ENCODE measurements around the gene AQP5. TPM values are rescaled to one million over a fixed set of nuclear protein-coding genes. Genes with fewer than 3 reads are reported as not detected.
A peak's percentile ranks its signal among the peaks of the same experiment; 100 is the strongest.

The AQP5 gene
- polyA plus RNA-seq, 4 donors = 0.12 TPM; not detected in 2

- Histone ChIP-seq H3K4me3 (ENCODE audit: low read depth in 1 of 3, low read length in 3 of 3) (peak overlapping the region in 1 of 3 donors; percentile 22), H3K4me1 (ENCODE audit: control insufficient read depth in 3 of 3, insufficient read depth in 2 of 3, low read depth in 1 of 3, low read length in 2 of 3) (peaks cover 0 to 3% (median 0%) of the 10 kb centered on the region in 3 donors), H3K27ac (ENCODE audit: low read depth in 1 of 3, low read length in 2 of 3) (no peak overlapping the region), H3K27me3 (ENCODE audit: control insufficient read depth in 3 of 3, insufficient read depth in 3 of 3, low read length in 3 of 3) (peaks cover 0 to 4% (median 0%) of the 10 kb centered on the region in 3 donors), H3K36me3 (ENCODE audit: control insufficient read depth in 3 of 3, insufficient read depth in 2 of 3, low read depth in 1 of 3, low read length in 3 of 3) (no peaks in the 10 kb centered on the region), H3K9me3 (ENCODE audit: control insufficient read depth in 2 of 2, insufficient read depth in 1 of 2, low read depth in 1 of 2, low read length in 1 of 2) (no peaks in the 10 kb centered on the region)
- 6 to 16% (median 12%) methylated on average over 28 of the region's 28 CpGs for WGBS, 3 donors
- DNase-seq = peak; percentile 73 to 91
- no peak for FAIRE-seq
These were observed 16.1 kb upstream of the AQP5 start for GRCh38 chr12:49945394-49946080.

- H3K9me3 ChIP-seq (ENCODE audit: control insufficient read depth in 2 of 2, insufficient read depth in 1 of 2, low read depth in 1 of 2, low read length in 1 of 2) = no peaks in the 10 kb centered on the region
- 82 to 89% (median 86%) methylated on average over 9 of the region's 9 CpGs for WGBS, 3 donors
- no peak overlapping the region for H3K27ac ChIP-seq (ENCODE audit: low read depth in 1 of 3, low read length in 2 of 3)
- peaks cover 0 to 4% (median 0%) of the 10 kb centered on the region in 3 donors for H3K27me3 ChIP-seq (ENCODE audit: control insufficient read depth in 3 of 3, insufficient read depth in 3 of 3, low read length in 3 of 3)
- FAIRE-seq (no peak), DNase-seq (no peak)
- H3K36me3 ChIP-seq (ENCODE audit: control insufficient read depth in 3 of 3, insufficient read depth in 2 of 3, low read depth in 1 of 3, low read length in 3 of 3) = no peaks in the 10 kb centered on the region
- H3K4me3 ChIP-seq (ENCODE audit: low read depth in 1 of 3, low read length in 3 of 3) = no peak overlapping the region
- H3K4me1 ChIP-seq (ENCODE audit: control insufficient read depth in 3 of 3, insufficient read depth in 2 of 3, low read depth in 1 of 3, low read length in 2 of 3) = peaks cover 0 to 3% (median 0%) of the 10 kb centered on the region in 3 donors
These were observed 15.6 kb upstream of the AQP5 start for GRCh38 chr12:49946086-49946485.

DNA sequence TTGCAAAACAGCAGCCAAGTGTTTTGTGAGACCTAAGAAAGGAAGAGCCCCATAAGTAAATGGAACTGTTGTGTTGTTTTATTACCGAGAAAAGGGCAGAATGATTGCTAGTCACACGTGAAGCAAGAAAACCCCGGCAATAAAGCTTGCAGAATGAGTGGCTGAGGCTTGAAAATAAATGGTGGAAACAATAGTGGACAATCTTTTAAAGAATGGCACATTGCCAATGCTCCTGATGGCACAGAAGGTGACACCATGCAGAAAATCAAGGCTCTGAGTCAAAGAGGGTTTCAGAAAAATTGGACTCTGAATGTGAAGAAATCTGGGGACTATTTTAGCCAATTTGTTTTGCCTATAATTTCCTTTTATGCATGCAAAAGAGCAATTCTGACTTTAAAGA lies 15.2 kb upstream of the AQP5 start:
- H3K27ac ChIP-seq (ENCODE audit: low read depth in 1 of 3, low read length in 2 of 3) = no peak overlapping the region
- FAIRE-seq (no peak), DNase-seq (no peak)
- peaks cover 0 to 4% (median 0%) of the 10 kb centered on the region in 3 donors for H3K27me3 ChIP-seq (ENCODE audit: control insufficient read depth in 3 of 3, insufficient read depth in 3 of 3, low read length in 3 of 3)
- H3K4me1 ChIP-seq (ENCODE audit: control insufficient read depth in 3 of 3, insufficient read depth in 2 of 3, low read depth in 1 of 3, low read length in 2 of 3) = peaks cover 0 to 3% (median 0%) of the 10 kb centered on the region in 3 donors
- H3K4me3 ChIP-seq (ENCODE audit: low read depth in 1 of 3, low read length in 3 of 3) = no peak overlapping the region
- 17 to 52% (median 36%) methylated on average over 3 of the region's 3 CpGs for WGBS, 3 donors
- H3K36me3 ChIP-seq (ENCODE audit: control insufficient read depth in 3 of 3, insufficient read depth in 2 of 3, low read depth in 1 of 3, low read length in 3 of 3) = no peaks in the 10 kb centered on the region
- H3K9me3 ChIP-seq (ENCODE audit: control insufficient read depth in 2 of 2, insufficient read depth in 1 of 2, low read depth in 1 of 2, low read length in 1 of 2) = no peaks in the 10 kb centered on the region

DNA sequence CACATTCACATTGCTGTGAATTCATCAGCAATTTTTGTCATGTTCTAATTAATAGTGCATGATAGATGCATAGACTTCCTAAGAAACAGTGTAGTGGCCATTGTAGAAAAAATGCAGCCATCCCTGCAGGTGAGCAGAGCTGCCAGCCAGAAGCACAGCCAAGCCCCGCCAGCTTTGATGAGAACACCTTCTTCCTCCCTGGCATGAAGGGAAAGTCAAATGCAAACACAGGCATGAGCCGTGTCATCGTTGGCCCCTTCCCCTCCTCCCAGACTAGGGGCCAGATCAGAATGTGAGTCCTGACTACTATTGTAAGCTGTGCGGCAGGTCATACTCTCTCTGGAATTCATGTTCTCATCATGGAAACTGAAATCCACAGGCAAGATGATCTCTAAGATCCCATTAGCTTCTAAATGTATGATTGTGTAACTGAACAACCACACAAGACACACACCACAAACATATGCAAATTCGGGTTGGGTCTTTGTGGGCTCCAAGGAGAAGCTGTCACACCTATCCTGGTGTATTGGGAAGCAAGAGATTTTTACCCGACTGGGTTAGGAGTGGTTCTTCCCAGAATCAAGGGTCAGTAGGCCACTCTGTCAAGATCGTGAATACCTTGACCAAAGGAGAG lies 14.0 kb upstream of the AQP5 start:
- 76 to 82% (median 79%) methylated on average over 7 of the region's 7 CpGs for WGBS, 3 donors
- Histone ChIP-seq H3K27me3 (ENCODE audit: control insufficient read depth in 3 of 3, insufficient read depth in 3 of 3, low read length in 3 of 3) (peaks cover 0 to 4% (median 0%) of the 10 kb centered on the region in 3 donors), H3K9me3 (ENCODE audit: control insufficient read depth in 2 of 2, insufficient read depth in 1 of 2, low read depth in 1 of 2, low read length in 1 of 2) (no peaks in the 10 kb centered on the region), H3K4me3 (ENCODE audit: low read depth in 1 of 3, low read length in 3 of 3) (no peak overlapping the region), H3K4me1 (ENCODE audit: control insufficient read depth in 3 of 3, insufficient read depth in 2 of 3, low read depth in 1 of 3, low read length in 2 of 3) (peaks cover 0 to 3% (median 0%) of the 10 kb centered on the region in 3 donors), H3K36me3 (ENCODE audit: control insufficient read depth in 3 of 3, insufficient read depth in 2 of 3, low read depth in 1 of 3, low read length in 3 of 3) (no peaks in the 10 kb centered on the region), H3K27ac (ENCODE audit: low read depth in 1 of 3, low read length in 2 of 3) (no peak overlapping the region)
- DNase-seq = no peak
- FAIRE-seq = no peak

DNA sequence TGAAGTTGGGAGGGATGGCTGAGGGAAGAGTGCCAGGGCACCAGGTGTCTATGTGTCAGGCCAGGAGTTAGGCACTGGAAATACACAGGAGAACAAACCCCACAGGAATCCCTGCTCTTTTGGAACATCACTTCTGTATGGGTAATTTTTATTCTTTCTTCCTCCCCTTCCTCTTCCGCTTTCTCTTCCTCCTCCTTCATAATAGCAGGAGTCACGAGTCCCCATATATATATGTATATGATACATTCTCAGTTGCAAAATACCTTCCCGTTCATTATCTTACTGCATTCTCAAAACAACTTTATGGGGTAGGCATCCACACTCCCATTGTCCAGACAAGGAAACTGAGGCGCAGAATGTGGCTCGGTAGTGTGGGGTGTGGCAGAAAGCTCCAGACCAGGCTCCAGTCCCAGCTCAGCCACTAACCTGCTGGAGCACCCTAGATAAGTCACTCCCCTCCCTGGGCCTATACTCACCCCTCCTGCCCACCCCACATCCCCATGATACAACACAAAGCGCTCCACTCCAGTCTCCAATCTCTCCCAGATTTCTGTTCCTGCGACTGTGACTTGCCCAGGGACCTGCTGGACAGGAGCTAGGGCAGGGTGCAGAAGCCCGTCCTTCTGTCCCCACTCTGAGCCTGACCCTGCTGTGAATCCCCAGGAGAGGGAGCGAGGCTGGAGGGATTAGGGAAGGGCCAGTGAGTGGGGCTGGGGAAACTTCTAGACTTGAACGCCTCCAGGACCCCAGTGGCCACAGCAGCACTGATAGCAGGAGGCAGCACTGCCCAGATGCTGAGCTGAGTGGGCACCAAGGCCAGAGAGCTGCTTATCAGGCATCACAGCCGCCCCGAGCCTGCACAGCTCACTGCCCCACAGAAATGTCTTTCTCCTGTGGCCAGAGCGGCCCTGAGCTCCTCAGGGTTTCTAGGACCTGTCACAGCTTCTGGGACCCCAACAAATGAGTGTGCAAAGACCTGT lies 12.5 kb upstream of the AQP5 start:
- no peak overlapping the region for H3K4me3 ChIP-seq (ENCODE audit: low read depth in 1 of 3, low read length in 3 of 3)
- WGBS, 3 donors = 78 to 88% (median 86%) methylated on average over 13 of the region's 13 CpGs
- H3K27me3 ChIP-seq (ENCODE audit: control insufficient read depth in 3 of 3, insufficient read depth in 3 of 3, low read length in 3 of 3) = peaks cover 0 to 14% (median 0%) of the 10 kb centered on the region in 3 donors
- H3K4me1 ChIP-seq (ENCODE audit: control insufficient read depth in 3 of 3, insufficient read depth in 2 of 3, low read depth in 1 of 3, low read length in 2 of 3) = peaks cover 0 to 3% (median 0%) of the 10 kb centered on the region in 3 donors
- no peaks in the 10 kb centered on the region for H3K9me3 ChIP-seq (ENCODE audit: control insufficient read depth in 2 of 2, insufficient read depth in 1 of 2, low read depth in 1 of 2, low read length in 1 of 2)
- no peaks in the 10 kb centered on the region for H3K36me3 ChIP-seq (ENCODE audit: control insufficient read depth in 3 of 3, insufficient read depth in 2 of 3, low read depth in 1 of 3, low read length in 3 of 3)
- H3K27ac ChIP-seq (ENCODE audit: low read depth in 1 of 3, low read length in 2 of 3) = no peak overlapping the region
- DNase-seq (no peak), FAIRE-seq (no peak)

DNA sequence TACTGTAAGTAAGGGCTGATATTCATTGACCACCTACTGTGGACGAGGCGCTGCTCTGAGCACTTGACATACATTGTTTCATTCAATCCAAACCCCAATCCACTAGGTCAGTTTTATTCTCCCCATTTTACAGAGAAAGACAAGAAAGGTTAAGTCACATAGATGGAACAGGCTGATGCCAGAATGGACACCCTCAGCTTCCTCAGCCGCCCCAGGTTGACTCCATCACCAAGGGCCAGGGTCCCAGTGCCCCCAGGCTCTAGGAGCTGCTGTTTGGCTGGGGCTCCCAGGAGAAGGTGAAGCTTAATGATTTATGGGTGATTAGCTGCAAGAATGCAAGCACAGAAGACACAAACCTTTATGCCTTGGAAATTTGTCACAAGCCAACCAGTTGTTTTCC lies 11.8 kb upstream of the AQP5 start:
- Histone ChIP-seq H3K36me3 (ENCODE audit: control insufficient read depth in 3 of 3, insufficient read depth in 2 of 3, low read depth in 1 of 3, low read length in 3 of 3) (no peaks in the 10 kb centered on the region), H3K27me3 (ENCODE audit: control insufficient read depth in 3 of 3, insufficient read depth in 3 of 3, low read length in 3 of 3) (peaks cover 0 to 18% (median 6%) of the 10 kb centered on the region in 3 donors), H3K9me3 (ENCODE audit: control insufficient read depth in 2 of 2, insufficient read depth in 1 of 2, low read depth in 1 of 2, low read length in 1 of 2) (no peaks in the 10 kb centered on the region), H3K4me1 (ENCODE audit: control insufficient read depth in 3 of 3, insufficient read depth in 2 of 3, low read depth in 1 of 3, low read length in 2 of 3) (peaks cover 0 to 3% (median 0%) of the 10 kb centered on the region in 3 donors), H3K4me3 (ENCODE audit: low read depth in 1 of 3, low read length in 3 of 3) (no peak overlapping the region), H3K27ac (ENCODE audit: low read depth in 1 of 3, low read length in 2 of 3) (no peak overlapping the region)
- WGBS, 3 donors = 91 to 94% (median 93%) methylated on average over 3 of the region's 3 CpGs
- no peak for FAIRE-seq
- DNase-seq = no peak

DNA sequence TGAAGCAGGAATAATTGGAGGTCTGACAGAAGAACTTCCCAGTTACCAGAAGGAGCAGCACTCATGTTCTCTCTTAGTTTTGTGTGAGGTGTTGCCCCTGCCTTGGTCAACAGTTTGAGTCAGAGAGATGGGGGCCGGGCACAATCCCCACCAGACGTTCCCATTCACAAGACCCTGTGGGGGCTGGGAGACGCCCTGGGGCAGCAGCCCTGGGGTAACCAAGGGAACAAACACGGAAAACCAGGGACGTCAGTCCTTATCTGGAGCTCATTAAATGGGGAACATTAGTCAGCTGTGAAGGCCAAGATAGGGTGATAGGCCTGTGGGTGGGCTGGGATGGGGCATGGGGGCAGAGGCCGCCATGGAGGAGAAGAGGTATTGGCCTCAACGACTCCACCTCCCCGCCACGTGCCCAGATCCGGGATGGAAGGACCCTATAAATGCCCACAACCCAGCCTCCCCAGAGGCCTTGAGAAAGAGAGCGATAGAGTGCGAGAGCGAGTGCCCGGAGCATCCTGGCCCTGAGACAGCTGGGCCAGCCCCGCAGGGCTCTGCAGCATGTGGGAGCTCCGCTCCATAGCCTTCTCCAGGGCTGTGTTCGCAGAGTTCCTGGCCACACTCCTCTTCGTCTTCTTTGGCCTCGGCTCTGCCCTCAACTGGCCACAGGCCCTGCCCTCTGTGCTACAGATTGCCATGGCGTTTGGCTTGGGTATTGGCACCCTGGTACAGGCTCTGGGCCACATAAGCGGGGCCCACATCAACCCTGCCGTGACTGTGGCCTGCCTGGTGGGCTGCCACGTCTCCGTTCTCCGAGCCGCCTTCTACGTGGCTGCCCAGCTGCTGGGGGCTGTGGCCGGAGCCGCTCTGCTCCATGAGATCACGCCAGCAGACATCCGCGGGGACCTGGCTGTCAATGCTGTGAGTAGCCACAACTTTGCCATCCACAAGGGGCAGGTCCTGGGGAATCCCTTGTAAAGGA lies 11.1 kb upstream of the AQP5 start, which contains the start of gene AQP2:
Gene AQP2 (plus strand): TSS at position 465 of the 979 bp plus-strand sequence. CDS start 94 bp downstream, at position 559.
- DNase-seq = no peak
- Histone ChIP-seq H3K36me3 (ENCODE audit: control insufficient read depth in 3 of 3, insufficient read depth in 2 of 3, low read depth in 1 of 3, low read length in 3 of 3) (no peaks in the 10 kb centered on the region), H3K27me3 (ENCODE audit: control insufficient read depth in 3 of 3, insufficient read depth in 3 of 3, low read length in 3 of 3) (peaks cover 0 to 25% (median 12%) of the 10 kb centered on the region in 3 donors), H3K4me3 (ENCODE audit: low read depth in 1 of 3, low read length in 3 of 3) (no peak within 1 kb of the TSS), H3K27ac (ENCODE audit: low read depth in 1 of 3, low read length in 2 of 3) (no peak within 1 kb of the TSS), H3K9me3 (ENCODE audit: control insufficient read depth in 2 of 2, insufficient read depth in 1 of 2, low read depth in 1 of 2, low read length in 1 of 2) (no peaks in the 10 kb centered on the region), H3K4me1 (ENCODE audit: control insufficient read depth in 3 of 3, insufficient read depth in 2 of 3, low read depth in 1 of 3, low read length in 2 of 3) (no peaks in the 10 kb centered on the region)
- no peak for FAIRE-seq
- 79 to 85% (median 81%) methylated on average over 30 to 32 of the region's 32 CpGs for WGBS, 3 donors
